ENCODE data around the gene NDUFB7.
"Not testable (repeated sequence)": the region's sequence is repeated elsewhere in the genome, so short reads cannot be mapped to it uniquely, and the experiment has no call there.

NDUFB7 gene

DNA sequence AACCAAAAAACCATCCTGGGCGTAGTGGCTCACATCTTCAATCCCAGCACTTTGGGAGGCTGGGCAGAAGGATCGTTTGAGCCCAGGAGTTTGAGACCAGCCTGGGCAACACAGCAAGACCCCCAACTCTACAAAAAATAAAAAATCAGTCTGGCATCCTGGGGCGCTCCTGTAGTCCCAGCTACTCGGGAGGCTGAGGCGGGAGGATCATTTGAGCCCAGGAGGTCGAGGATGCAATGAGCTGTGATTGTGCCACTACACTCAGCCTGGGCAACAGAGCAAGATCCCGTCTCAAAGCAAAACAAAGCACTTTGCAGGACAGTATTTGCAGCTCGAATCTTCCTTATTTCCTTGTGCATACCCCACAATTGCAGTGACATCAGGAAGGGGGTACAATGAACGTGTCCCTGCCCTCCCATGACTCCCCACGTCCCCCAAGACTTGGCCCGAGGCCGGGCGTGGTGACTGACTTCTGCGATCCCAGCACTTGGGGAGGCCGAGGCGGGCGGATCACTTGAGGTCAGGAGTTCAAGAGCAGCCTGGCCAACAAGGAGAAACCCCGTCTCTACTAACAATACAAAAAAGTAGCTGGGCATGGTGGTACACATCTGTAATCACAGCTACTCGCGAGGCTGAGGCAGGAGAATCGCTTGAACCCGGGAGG, 870 bp downstream of the NDUFB7 start:
- no peak for DNase-seq (ENCODE audit: low spot score)

DNA sequence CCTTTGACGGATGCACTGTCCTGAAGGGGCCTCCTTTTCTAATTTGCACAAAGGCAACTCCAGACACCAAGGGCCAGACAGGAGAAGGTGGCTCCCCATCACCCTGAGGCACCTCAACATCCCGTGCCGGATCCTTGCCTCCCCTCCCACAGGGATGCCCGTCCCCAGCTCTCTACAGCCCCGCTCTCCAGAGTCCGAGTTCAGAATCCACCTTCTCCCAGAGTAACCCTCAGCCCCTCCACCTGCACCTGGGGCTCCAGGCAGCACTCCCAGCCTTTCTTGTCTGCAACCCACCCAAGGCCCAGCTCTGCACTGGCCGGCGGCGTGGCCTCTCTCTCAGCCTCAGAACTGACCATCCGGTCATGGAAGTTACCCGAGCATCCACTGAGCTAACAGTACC, 4.8 kb downstream of the NDUFB7 start:
- DNase-seq (ENCODE audit: low spot score), result no peak

DNA sequence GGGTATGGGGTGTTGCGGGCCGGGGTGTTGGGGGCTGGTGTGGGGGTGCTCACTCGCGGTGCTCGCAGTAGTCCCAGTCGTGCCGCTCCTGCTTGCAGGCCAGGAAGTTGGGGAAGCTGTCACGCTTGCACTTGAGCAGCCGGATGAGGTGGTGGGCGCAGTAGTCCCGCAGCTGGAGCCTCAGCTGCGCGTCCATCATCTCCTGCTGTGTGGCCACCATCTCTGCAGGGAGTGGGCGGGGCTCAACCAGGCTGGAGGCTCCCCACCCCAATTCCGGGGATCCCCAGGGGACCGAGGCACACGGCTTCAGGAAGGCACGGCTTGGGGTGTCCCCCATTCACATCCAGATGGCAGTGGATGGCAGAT, 5.2 kb downstream of the NDUFB7 start:
- DNase-seq (ENCODE audit: low spot score), result no peak

DNA sequence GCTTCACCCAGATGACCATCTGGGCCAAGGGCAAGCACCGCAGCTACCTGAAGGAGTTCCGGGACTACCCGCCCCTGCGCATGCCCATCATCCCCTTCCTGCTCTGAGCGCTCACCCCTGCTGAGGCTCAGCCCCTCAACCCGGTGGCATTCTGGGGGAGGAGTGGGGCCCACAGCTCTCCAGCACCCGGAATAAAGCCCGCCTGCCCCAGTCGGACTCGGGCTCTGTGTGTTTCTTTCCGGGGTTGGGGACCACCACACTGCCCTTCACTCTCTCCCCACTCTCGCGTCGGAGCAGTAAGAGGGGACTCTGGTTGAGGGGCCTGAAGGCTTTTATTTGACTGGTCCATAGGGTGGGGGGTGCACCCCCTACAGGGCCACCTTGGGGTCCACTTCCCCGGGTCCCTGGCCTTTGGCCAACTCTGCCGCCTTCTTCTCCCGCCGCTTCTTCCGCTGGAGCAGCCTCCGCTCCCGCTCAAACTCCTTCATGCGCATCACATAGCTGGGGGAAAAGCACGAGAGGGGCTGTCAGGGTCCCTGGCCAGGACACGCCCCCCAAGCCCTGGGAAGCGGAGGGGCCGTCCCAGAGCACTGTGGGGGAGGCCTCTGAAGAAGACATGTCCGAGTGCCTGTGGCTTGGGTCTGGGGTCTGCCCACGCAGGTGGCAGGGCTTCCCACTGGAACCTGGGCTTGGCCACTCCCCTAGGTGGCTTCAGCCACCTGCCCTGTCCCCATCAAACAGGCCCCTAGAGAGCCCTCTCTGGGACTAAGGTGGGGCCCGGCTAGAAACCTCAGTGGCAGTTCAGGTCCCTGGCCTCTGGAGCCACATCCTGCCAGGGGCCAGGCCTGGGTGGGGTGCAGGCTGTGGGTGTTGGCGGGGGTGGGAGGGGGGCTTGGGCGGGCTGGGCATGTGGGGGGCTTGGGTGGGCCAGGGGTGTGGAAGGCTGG, 5.8 kb downstream of the NDUFB7 start:
- DNase-seq (ENCODE audit: low spot score), result no peak

DNA sequence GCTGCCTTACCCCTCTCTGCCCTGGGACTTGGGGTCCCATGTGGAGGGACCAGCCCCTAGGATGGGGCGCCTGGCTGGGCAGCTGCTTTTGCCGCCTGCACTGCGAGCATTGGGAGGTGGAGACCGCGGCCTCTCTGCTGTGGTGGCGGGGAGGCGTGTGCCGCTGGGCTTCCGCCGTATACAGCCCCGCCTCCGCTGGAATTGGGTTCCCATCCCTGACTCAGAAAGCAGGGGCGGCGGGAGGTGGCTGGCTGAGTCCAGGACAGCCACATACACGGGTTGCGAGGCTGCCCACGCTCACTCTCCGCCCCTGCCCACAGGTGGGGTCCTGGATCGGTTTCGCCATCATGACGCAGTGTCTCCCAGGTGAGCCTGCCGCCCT, 6.6 kb downstream of the NDUFB7 start:
- no peak for DNase-seq (ENCODE audit: low spot score)

DNA sequence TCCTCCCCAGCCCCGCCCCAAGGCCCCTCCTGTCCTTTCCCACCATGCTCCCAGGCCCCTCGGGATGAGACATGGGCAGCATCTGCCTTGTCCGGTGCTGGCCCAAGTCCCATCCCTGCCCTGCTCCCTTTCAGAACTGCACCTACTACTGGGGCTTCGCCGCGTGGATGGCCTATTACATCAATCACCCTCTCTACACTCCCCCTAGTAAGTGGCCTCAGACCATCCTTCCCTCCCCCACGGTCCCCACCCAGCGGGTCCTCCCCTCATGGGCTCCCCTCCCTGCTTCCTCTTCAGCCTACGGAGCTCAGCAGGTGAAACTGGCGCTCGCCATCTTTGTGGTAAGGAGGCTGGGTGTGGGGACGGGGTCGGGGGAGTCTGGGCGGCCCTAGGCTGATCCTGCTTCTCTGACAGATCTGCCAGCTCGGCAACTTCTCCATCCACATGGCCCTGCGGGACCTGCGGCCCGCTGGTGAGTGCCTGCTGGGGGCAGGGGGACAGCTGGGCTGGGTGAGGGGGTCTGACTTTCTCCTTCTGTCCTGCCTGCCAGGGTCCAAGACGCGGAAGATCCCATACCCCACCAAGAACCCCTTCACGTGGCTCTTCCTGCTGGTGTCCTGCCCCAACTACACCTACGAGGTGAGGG, 7.1 kb downstream of the NDUFB7 start:
- not testable (repeated sequence) for DNase-seq (ENCODE audit: low spot score)

DNA sequence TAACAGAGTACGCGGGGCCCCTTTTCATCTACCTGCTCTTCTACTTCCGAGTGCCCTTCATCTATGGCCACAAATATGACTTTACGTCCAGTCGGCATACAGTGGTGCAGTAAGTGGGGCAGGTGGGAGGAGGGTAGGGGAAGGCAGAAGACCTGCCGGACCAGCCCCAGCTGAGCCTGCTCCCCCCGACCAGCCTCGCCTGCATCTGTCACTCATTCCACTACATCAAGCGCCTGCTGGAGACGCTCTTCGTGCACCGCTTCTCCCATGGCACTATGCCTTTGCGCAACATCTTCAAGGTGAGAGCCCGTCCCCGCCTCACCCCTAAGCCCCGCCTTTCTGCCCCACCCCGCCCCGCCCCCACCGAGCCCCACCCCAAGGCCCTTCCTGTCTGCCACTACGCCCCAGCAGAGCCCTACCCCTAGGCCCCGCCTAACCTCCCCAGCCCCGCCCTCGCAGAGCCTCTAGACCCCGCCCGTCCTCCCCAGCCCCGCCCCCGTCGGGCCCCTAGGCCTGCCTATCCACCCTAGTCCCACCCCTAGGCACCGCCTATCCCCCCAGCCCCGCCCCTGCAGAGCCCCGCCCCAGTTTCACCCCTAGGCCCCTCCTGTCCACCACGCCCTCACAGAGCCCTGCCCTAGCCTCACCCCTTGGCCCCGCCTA, 7.7 kb downstream of the NDUFB7 start:
- peak; percentile 70 for DNase-seq (ENCODE audit: low spot score)

DNA sequence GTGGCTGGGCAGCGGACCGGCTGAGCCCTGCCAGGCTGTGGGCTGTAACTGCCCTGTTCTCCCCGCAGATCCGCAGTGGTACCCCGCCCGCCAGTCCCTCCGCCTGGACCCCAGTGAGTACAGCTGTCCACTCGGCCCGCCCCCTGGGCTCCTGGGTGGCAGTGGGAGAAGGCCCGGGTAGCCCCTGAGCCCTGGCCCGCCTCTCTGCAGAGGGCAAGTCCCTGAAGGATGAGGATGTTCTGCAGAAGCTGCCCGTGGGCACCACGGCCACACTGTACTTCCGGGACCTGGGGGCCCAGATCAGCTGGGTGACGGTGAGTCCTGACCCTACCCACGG, 8.3 kb downstream of the NDUFB7 start:
- DNase-seq (ENCODE audit: low spot score), result no peak

DNA sequence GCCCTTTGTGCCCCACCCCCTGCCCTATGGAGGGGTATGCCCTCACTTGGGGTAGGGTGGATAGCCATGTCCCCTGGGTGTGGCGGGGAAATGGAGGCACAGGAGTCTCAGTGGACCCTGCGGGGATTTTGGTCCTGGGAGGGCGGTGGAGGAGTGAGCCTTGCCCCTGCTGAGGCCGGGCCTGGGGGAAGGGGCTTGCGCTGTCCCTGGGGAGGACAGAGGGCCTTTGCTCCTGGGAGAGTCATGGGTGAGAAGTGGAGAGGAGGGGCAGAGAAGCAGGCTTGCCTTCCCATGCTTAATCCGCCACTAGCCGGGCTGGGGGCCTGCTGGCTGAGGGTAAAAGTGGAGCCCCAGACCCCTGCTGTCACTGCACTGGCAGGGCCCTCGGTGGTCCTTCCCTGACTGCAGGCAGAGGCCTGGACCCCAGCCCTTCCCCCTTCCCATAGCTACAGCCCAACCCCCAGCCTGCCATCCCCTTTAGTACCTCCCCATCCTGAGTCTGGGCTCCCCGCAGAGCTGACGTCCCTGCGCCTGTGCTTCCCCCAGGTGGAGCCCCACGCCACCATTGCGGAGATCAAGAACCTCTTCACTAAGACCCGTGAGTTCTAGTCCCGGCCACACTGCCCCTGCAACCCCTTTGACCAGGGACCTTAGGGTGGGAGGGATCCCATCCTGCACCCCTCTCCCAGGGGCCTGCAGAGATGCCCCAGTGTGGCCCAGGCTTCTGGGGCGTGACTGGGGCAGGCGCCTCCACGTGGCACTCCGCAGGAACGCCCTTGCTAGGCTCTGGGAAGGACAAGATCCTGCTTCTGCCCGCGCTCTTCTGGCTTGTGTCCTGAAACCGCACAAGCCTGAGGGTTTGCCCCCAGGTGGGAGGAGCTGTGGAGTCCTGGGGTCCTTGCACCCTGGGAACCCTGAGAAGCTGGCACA, 8.9 kb downstream of the NDUFB7 start:
- no peak for DNase-seq (ENCODE audit: low spot score)

DNA sequence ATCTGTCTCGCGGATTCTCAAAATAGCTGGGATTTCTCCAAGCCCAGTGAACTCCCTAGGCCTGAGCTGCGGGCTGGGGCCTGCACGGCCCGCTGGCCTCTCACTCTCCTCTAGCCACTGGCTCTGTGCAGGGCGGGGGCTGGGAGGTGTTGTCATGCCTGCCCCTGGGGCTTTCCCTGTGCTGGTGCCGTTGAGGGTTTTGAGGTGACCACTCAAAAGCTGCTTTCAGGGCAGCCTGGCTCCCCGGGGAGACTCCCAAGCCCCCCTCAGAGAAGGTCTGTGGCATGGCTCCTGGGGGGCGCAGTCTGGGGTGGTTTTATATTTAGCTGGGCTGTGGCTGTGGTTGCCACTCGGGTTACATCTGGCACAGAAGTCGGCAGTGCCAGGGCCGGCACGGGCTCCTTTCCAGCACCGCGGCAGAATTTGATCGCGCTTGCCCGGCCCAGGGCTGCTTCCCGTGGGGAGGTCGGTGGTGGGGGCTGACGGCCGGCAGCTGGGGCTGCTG, 10.0 kb downstream of the NDUFB7 start:
- DNase-seq (ENCODE audit: low spot score), result no peak

DNA sequence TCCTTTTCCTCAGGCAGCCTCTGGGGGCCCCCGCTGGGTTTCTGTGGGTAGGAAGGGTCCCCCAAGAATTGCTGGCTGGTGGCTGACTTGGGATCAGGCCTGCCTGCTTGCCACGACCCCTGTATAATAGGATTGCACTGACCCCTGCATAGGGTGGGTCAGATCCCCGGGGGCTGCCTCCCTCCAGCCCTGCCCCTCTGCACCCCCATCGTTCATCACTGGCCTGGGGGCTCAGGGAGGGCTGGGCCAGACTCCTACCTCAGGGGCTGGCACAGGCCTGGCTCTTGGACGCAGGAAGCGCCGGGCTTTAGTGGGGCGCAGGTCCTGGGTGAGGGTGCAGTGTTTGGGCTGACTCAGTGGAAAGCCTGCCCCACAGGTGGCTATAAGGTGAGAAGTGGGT, 10.6 kb downstream of the NDUFB7 start:
- no peak for DNase-seq (ENCODE audit: low spot score)

DNA sequence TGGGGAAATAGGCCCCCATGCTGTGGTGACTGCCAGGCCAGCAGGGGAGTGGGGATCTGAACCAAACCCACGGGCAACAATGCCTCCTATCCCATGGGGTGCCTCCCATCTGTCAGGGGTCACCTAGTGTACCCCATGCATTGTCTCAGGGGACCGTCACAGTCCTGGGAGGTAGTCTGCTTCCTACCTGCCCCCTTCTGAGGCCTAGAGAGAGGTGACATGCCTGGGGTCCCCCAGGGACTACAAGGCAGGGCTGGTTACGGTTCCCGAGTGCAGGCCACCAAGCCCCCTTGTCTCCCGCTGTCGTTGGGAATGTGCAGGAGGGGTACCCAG, 11.1 kb downstream of the NDUFB7 start:
- DNase-seq (ENCODE audit: low spot score), result no peak

DNA sequence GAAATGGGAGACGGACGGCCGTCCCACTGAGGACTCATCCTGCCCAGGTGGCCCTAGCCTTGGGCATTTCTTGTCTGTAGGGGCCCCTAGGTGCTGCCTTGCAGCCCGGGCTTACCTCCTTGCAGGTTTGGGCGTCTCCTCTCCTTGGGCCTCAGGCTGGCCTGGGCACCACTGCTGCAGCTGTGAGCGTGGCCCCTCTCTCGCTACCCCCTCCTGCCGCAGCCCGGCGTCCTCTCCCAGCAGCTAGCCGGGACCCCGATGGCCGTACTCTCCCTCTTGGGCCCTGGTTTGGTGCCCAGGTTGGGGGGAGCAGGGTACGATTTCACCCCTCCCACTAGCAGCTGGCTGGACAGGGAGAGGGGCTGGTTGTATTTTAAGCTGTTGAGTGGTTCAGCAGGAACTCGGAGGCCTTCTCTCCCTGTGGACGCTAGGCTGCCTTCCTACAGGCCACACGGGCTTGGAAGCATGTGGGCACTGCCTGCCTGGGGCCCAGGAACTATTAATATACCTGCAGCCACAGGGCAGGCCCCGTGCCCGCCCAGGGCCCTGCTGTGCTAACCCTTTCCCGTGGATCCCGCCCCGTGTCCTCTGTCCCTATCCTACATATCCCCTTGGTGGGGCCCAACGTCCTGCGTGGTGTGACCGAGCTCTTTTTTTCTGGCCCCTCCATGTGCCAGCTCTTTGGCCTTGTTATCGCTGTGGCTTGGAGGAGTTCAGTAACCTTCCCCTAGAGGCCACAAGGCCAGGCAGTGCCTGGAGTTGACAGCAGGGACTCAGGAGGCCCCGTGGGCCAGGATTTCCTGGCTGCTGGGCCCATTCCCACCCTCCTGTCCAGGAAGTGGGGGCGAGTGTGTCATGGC, 11.7 kb downstream of the NDUFB7 start:
- no peak for DNase-seq (ENCODE audit: low spot score)

DNA sequence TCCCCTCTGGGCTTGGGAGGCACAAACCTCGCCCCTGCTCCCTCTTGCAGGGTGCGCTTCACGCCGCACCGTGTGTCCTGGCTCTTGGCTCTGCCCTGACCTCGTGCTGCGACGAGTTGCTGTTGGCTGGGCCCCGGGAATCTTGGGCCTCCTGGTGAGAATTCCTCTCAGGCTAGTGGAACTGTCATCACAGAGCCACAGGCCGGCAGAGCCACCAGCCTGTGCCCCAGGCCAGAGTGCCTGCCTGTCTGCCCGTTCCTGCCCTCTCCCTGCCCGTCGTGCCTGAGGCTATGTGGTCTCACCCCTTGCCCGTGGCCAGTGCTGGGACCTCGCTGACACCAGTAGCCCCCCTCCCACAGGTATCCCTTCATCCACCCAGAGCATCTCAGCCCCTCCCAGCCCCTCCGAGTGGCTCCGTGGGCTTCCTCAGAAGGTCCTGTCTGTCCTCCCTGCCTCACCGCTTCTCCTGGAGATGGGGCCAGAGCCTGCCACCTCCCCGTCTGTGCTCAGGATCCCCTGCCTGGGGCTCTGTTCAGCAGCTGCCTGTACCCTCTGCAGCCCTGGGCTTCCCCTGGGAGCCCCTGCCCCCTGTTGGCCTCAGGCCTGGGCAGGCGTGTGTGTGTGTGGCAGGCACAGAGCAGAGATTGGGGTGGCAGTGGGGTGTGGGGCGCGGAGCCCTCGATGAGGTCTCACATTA, 13.3 kb downstream of the NDUFB7 start:
- no peak for DNase-seq (ENCODE audit: low spot score)

DNA sequence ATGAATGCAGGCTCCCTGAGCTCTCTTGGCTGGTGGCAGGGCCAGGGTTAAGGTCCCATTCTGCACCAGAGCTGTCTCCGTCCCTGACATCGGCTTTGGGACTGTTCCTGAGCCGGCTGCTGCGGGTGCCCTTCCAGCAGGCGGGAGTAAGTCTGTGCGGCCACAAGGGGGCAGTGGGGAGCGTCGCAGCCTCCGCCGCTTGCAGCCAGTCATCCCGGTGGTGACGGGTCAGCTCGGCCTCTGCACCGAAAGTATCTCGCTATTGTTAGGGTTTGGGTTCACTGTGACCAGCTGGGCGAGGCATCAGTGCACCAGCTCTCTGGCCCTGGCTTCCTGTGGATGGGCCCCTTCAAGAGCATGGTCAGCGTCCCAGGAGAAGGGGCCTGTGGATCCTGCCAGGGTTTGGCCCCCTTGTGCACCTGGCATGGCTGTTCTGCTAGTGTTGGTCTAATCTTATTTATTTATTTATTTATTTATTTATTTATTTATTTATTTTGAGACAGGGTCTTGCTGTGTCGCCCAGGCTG, 15.1 kb downstream of the NDUFB7 start:
- peak; percentile 88 for DNase-seq (ENCODE audit: low spot score)

DNA sequence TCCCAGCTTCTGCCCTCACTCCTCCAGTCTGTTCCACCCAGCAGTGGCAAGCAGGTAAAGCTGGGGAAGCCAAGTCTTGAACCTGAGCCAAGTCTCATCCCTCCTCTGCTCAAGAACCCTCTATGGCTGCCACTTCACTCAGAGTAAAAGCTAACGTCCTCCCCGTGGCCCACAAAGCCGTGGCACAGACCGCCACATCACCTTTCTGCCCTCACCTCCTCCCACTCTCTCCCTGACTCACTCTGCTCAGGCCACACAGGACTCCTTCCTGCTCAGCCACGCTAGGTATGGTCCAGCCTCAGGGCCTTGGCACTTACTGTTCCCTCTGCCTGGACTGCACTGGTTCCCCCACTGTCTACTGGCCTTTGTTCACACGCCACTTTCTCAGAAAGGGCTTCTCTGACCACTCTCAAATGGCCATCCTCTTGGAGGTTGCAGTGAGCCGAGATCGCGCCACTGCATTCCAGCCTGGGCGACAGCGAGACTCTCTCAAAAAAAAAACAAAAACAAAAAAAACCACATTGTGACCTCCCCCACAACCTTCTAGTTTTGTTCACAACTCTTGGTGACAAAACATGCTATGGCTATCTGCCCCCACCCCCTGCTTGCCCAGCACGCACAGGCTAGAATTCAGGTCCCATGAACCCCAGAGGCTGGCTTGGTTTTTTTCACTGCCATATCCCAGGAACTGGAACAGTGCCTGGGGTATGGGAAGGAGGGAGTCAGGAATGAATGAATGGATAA, 15.8 kb downstream of the NDUFB7 start:
- no peak for DNase-seq (ENCODE audit: low spot score)

DNA sequence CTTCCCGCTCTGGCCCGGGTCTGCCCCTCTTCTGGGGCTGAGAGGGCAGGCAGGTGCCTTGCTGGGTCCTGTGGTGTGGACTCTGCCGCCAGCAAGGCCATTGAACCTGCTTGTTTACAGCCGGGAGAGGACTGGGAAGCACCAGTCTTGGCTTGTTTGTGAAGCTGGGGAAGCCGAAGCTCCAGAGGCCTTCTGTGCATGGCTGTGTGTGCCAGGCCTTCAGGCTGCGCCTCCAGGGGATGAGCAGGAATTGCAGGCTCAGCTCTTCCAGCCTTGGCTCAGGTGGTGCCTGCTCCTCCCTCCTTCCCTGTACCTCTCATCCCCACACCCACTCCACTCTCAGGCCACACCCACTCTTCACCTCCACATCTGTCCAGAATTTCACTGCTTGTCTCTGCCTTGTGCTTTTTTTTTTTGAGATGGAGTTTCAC, 17.5 kb downstream of the NDUFB7 start:
- no peak for DNase-seq (ENCODE audit: low spot score)

DNA sequence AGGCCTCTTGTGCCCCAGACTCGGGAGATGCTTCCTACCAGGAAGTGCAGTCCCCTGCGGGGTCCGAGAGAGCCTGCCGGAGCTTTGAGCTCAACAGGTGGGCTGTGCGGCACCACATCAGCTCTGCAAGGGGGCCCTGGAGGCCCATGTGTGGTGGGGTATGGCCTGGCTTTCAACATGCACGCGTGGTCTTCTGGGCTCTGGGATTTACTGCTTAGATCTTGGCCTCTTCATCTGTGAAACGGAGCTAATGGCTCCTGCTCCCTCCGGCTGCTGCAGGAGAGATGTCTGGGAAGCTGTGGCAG, 18.0 kb downstream of the NDUFB7 start:
- no peak for DNase-seq (ENCODE audit: low spot score)

Measured in ecto neural progenitor cell (in vitro differentiated cells).